HEK293 (cell line): ENCODE data around the gene SNRNP40.

ENCODE experiments used
- CTCF ChIA-PET: fragments of 350-600 bp; formaldehyde crosslinking; extraction: SDS; loops from one replicate; lab custom pipeline; 2021; ENCODE audit warnings: antibody characterized with exemption; lab: Yijun Ruan, JAX
- POLR2A ChIA-PET: fragments of 300-600 bp; formaldehyde crosslinking; extraction: SDS; loops from one replicate; lab custom pipeline; 2020; ENCODE audit warnings: antibody characterized with exemption, inconsistent platforms; lab: Yijun Ruan, JAX
- H3K27ac ChIP-seq: fragments of 200-500 bp; sonication (Bioruptor generic); 2 replicates; pipeline ENCODE4 v1.5.1; 2014; ENCODE audit warnings: low read depth, low read length, control low read depth, inconsistent platforms; ENCODE audit errors: extremely low read depth
- H3K36me3 ChIP-seq, 2 experiments: fragments of 200-500 bp in 1 of 2; sonication (Bioruptor generic) in 1 of 2; 1 replicate in 1 of 2; 2 replicates in 1 of 2; pipeline ENCODE4 v1.5.1; 2014 to 2017; ENCODE audit warnings: inconsistent platforms in 2 of 2, low read length in 2 of 2; ENCODE audit not compliant: control insufficient read depth in 2 of 2, insufficient read depth in 1 of 2
- H3K4me1 ChIP-seq: fragments of 200-500 bp; sonication (Bioruptor generic); 2 replicates; pipeline ENCODE4 v1.5.1; 2014; ENCODE audit warnings: mild to moderate bottlenecking, low read length, inconsistent platforms; ENCODE audit not compliant: control insufficient read depth, insufficient read depth
- H3K4me3 ChIP-seq: 2 replicates; pipeline ENCODE4 v1.5.1; 2011; ENCODE audit warnings: low read depth, mild to moderate bottlenecking, control low read depth, low read length, moderate library complexity
- H3K9me3 ChIP-seq: fragments of 200-500 bp; sonication (Bioruptor generic); 2 replicates; pipeline ENCODE4 v1.5.1; 2014; ENCODE audit warnings: low read depth, low read length, inconsistent platforms; ENCODE audit not compliant: control insufficient read depth, insufficient read depth
- GLI4 ChIP-seq: fragments of 450-650 bp; formaldehyde crosslinking; IDR thresholded peaks from 2 replicates; pipeline ENCODE4 v1.5.1; 2016; ENCODE audit warnings: missing biosample characterization, missing genetic modification characterization
- PRDM10 ChIP-seq: fragments of 450-650 bp; formaldehyde crosslinking; IDR thresholded peaks from 2 replicates; pipeline ENCODE4 v1.5.1; 2016; ENCODE audit warnings: missing biosample characterization, missing genetic modification characterization
- REST ChIP-seq: fragments of 450-650 bp; formaldehyde crosslinking; IDR thresholded peaks from 2 replicates; pipeline ENCODE4 v1.5.1; 2016; ENCODE audit warnings: missing biosample characterization, missing genetic modification characterization
- TCF7L2 ChIP-seq: IDR thresholded peaks from 2 replicates; pipeline ENCODE4 v1.6.1; 2011; ENCODE audit warnings: low read depth, mild to moderate bottlenecking, inconsistent platforms, low read length, moderate library complexity, borderline replicate concordance
- ZBTB10 ChIP-seq: fragments of 450-650 bp; formaldehyde crosslinking; IDR thresholded peaks from 2 replicates; pipeline ENCODE4 v1.5.1; 2016; ENCODE audit warnings: missing biosample characterization, missing genetic modification characterization
- ZBTB21 ChIP-seq: fragments of 450-650 bp; formaldehyde crosslinking; IDR thresholded peaks from 2 replicates; pipeline ENCODE4 v1.5.1; 2017; ENCODE audit warnings: missing biosample characterization, missing genetic modification characterization
- ZBTB44 ChIP-seq: fragments of 450-650 bp; IDR thresholded peaks from 2 replicates; pipeline ENCODE4 v1.5.1; 2018; ENCODE audit warnings: missing biosample characterization, mild to moderate bottlenecking, missing genetic modification characterization
- ZNF169 ChIP-seq: fragments of 450-650 bp; formaldehyde crosslinking; IDR thresholded peaks from 2 replicates; pipeline ENCODE4 v1.5.1; 2016; ENCODE audit warnings: missing biosample characterization, missing genetic modification characterization
- ZNF2 ChIP-seq: fragments of 450-650 bp; formaldehyde crosslinking; IDR thresholded peaks from 2 replicates; pipeline ENCODE4 v1.5.1; 2016; ENCODE audit warnings: missing biosample characterization, missing genetic modification characterization
- ZNF214 ChIP-seq: fragments of 450-650 bp; formaldehyde crosslinking; IDR thresholded peaks from 2 replicates; pipeline ENCODE4 v1.5.1; 2017; ENCODE audit warnings: missing biosample characterization, mild to moderate bottlenecking, missing genetic modification characterization, borderline replicate concordance
- ZNF24 ChIP-seq: fragments of 450-650 bp; formaldehyde crosslinking; IDR thresholded peaks from 2 replicates; pipeline ENCODE4 v1.5.1; 2016; ENCODE audit warnings: missing biosample characterization, missing genetic modification characterization
- ZNF48 ChIP-seq: fragments of 450-650 bp; formaldehyde crosslinking; IDR thresholded peaks from 2 replicates; pipeline ENCODE4 v1.5.1; 2016; ENCODE audit warnings: missing biosample characterization, missing genetic modification characterization
- ZNF530 ChIP-seq: fragments of 450-650 bp; formaldehyde crosslinking; IDR thresholded peaks from 2 replicates; pipeline ENCODE4 v1.5.1; 2016; ENCODE audit warnings: low read depth, missing biosample characterization, missing genetic modification characterization
- ZNF621 ChIP-seq: fragments of 450-650 bp; formaldehyde crosslinking; IDR thresholded peaks from 2 replicates; pipeline ENCODE4 v1.5.1; 2017; ENCODE audit warnings: missing biosample characterization, missing genetic modification characterization
- ZNF76 ChIP-seq: fragments of 450-650 bp; formaldehyde crosslinking; IDR thresholded peaks from 2 replicates; pipeline ENCODE4; 2016; ENCODE audit warnings: low read depth, missing biosample characterization, missing genetic modification characterization, borderline replicate concordance
- ZNF785 ChIP-seq: fragments of 450-650 bp; formaldehyde crosslinking; IDR thresholded peaks from 2 replicates; pipeline ENCODE4 v1.5.1; 2016; ENCODE audit warnings: missing biosample characterization, missing genetic modification characterization

Gene SNRNP40

GRCh38 chr1:31306278-31306677, 9.7 kb upstream of the SNRNP40 start:
- Histone ChIP-seq H3K4me3 (no peak overlapping the region), H3K27ac (no peak overlapping the region), H3K4me1 (0 out of 2 replicates have a peak, but pooled peaks cover 2% of the 10 kb centered on the region), H3K9me3 (no peaks in the 10 kb centered on the region), H3K36me3 (peaks cover 6 to 31% of the 10 kb centered on the region in 2 experiments)
- ChIA-PET CTCF (interaction anchor here (1.2 kb wide), 1 partner anchor 122 kb away, joined by 3 read pairs; no protein-coding TSS in a partner anchor), POLR2A (interaction anchor here (3.8 kb wide), 1 partner anchor 9 kb away, joined by 19 read pairs; the partner anchor contains the start of genes SNRNP40 and ZCCHC17)
- TF ChIP-seq GLI4 (tag by site-specific recombination) (no peak), ZNF48 (tag by site-specific recombination) (no peak), ZNF530 (tag by site-specific recombination) (no peak), ZNF76 (tag by site-specific recombination) (no peak), ZBTB21 (no peak), ZNF2 (tag by site-specific recombination) (no peak), TCF7L2 (no peak), PRDM10 (tag by site-specific recombination) (no peak), ZNF785 (tag by site-specific recombination) (no peak), REST (tag by site-specific recombination) (no peak), ZNF214 (tag by site-specific recombination) (no peak), ZNF621 (tag by site-specific recombination) (no peak)

GRCh38 chr1:31302709-31303441, 6.3 kb upstream of the SNRNP40 start:
- no peaks in the 10 kb centered on the region for H3K9me3 ChIP-seq
- H3K4me3 ChIP-seq: no peak overlapping the region
- peaks cover 0 to 16% of the 10 kb centered on the region in 2 experiments; a peak in 2 of 3 replicates for H3K36me3 ChIP-seq
- CTCF ChIA-PET: interaction anchor here (1.4 kb wide), 1 partner anchor 118 kb away, joined by 4 read pairs; no protein-coding TSS in a partner anchor
- H3K27ac ChIP-seq: no peak overlapping the region
- TF ChIP-seq ZNF169: no peak
- no peak for TF ChIP-seq ZBTB44 (tag by site-specific recombination)
- no peak for TF ChIP-seq ZBTB10 (tag by site-specific recombination)
- TF ChIP-seq ZNF24 (tag by site-specific recombination): no peak
- H3K4me1 ChIP-seq: peaks cover 7% of the 10 kb centered on the region; the same call in 1 of the 2 replicates
- POLR2A ChIA-PET: no interaction called here
